NCI-H2227 (cell line): Measurements from ENCODE around the gene BEST2.
A peak's percentile ranks its signal among the peaks of the same experiment; 100 is the strongest.
"Not testable (repeated sequence)": the region's sequence is repeated elsewhere in the genome, so short reads cannot be mapped to it uniquely, and the experiment has no call there.

Experiments
- DNase-seq: peaks from one replicate; lab custom pipeline; 2025; ENCODE audit not compliant: unreplicated experiment; lab: John Stamatoyannopoulos, UW

Gene BEST2

DNA sequence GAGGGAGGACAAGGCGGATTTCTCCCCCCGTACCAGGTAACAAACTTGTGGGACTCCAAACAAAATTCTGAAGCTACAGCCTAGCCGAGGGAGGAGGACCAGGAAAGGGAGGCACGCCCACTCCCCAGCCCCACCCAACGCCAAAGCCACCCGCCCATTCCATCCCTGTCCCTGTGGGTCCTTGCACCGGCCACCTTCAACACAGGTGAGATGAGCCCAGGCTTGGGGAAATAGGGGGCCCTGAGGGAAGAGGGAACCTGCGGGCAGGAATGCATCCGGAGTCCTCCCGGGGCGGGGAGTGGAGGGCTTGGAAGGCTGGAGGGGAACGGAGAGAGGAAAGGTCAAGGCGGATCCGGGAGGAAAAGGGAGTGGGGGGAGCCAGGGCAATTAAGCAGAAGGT, at the start of gene BEST2:
Gene BEST2, plus strand, starts transcription at position 157 of the 400 bp plus-strand sequence. CDS start 802 bp downstream, outside the sequence.
- DNase-seq = no peak

DNA sequence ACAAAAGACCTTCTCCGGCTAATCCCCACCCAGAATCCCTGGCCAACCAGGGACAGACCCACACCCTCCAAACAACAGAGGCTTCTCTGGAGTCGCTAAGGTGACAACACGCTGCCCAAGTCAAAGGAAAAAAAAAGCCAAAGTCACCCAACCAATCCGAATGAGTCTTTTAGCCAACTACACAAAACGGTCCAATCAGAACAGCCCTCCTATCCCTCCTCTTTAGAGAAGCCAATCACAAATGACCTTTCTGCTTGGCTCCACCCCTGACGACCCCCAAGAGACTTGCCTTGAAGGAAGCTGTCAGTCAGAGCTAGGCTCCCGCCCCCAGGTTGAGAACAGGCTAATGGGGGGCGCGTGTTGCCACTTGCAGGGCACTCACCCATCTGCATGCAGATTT, 48.5 kb upstream of the BEST2 start:
- peak; percentile 62 for DNase-seq

- DNase-seq = no peak
Measured at GRCh38 chr19:12705169-12705568, 46.4 kb upstream of the BEST2 start.

DNA sequence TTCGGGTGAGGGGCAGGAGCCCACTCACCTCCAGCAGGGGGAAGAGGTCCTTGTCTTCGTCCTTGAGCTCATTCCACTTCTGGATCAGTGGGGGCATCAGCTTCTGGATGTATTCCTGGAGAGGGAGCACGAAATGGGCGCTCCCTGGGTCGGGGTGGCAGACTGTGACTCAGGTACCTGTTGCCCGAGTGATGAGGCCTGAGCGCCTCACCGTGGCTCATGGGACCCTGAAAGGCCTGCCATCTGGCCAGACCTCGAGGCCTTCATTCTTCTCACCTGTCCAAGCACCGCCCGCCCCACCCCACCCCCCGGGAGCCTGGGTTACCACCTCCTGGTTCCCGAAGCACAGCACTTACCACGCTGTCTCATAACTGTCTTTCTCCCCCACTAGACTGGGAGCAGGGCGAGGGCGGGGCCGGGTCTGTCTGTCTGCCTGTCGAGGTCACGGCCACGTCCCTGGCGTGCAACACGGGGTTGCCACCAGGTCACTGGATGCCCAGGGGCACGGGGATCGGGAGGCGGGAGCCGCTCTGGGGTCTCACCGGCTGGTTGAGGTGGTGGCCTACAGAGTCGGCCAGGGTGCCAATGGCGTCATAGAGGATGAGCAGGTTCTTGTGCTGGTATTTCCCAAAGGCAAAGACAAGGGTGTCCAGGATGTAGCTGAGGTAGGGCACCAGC, 45.8 kb upstream of the BEST2 start:
- no peak for DNase-seq

GRCh38 chr19:12706332-12706718, 45.3 kb upstream of the BEST2 start:
- DNase-seq = no peak

DNA sequence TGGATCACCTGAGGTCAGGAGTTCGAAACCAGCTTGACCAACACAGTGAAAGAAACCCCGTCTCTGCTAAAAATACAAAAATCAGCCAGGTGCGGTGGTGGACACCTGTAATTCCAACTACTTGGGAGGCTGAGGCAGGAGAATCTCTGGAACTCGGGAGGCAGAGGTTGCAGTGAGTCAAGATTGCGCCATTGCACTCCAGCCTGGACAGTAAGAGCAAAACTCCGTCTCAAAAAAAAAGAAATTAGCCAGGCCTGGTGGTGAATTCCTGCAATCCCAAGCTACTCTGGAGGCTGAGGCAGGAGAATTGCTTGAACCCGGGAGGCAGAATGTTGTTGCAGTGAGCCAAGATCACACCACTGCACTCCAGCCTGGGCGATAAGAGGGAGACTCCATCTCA, 43.0 kb upstream of the BEST2 start:
- DNase-seq = no peak

- no peak for DNase-seq
Measured at GRCh38 chr19:12711187-12711586, 40.4 kb upstream of the BEST2 start.

- DNase-seq = not testable (repeated sequence)
Measured at GRCh38 chr19:12712077-12712476, 39.5 kb upstream of the BEST2 start.

DNA sequence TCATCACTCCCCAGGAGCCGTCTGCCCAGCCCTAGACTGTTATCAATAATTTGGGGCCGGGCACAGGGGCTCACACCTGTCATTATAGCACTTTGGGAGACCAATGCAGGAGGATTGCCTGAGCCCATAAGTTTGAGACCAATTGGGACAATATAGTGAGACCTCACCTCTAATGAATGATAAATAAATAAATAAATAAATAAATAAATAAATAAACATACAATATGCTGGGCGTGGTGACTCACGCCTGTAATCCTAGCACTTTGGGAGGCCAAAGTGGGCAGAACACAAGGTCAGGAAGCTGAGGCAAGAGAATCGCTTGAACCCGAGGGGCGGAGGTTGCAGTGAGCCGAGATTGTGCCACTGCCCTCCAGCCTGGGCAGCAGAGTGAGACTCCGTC, 38.3 kb upstream of the BEST2 start:
- DNase-seq = not testable (repeated sequence)

DNA sequence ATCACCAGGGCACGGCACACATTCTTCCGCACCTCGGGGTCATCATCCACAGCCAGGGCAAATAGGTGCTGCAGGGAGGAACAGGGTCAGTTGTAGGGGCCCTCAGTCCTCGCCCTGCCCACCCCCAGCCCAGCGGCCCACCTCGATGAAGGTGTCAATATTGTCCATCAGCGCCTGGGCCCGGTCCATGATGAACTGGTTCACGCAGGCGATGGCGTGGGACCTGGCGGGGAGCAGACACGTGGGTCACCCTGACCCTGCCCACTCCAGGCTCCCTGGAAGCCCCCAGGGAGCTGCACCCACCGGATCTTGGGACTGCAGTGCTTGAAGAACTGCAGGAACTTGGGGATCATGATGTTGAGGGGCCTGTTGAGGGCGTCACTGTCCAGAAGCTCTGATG, 36.5 kb upstream of the BEST2 start:
- no peak for DNase-seq

DNA sequence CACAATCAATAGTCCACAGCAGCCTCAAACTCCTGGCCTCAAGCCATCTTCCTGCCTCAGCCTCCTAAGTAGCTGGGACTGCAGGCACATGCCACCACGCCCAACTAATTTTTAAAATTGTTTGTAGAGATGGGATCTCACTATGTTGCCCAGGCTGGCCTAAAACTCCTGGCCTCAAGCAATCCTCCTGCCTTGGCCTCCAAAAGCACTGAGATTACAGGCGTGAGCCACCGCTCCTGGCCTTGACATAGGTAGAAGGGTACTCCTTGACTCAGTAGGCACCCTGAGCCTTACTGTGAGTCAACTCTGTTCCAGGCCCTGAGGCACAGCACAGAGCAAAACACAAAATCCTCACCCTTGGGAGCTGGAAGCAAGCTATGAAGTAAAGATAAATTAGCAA, 35.7 kb upstream of the BEST2 start:
- no peak for DNase-seq

- no peak for DNase-seq
Measured at GRCh38 chr19:12720296-12720695, 31.3 kb upstream of the BEST2 start.

DNA sequence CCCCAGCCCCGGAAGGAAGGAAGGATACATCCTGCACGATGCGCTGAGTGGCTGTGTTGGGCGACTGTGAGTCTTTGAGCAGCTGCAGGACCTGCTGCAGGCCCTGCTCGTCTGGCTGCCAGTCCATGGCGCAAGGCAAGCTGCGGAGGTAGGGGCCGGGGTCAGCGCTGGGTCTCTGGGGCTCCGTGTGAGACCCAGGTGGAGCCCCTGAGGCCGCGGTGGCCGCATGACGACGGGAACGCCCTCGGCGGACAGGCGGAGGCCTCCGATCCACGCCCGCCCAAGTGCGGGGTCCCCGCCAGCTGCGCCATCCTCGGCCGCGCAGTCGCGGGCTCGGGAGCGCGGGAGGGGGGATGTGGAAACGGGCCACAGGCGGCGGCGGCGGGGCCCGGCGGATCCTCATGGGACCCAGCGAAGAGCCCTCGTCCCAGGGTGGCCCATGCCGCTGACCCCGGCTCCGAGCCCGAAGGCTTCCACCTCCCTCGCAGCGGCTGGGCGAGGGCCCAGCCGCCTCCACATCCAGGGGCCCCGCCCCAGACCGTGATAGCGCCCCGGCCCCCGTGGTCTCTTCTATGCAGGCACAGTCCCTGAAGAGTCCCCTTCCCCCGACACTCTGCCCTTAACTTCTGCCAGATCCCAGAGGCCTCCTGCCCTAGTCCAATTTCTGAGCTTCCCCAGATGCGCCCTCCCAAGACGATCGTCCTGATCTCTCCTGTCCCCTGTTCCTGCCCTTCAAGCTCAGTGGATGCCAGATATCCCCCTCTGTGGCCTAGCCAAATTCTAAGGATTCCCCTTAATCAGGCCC, 30.5 kb upstream of the BEST2 start:
- DNase-seq = peak; percentile 53

GRCh38 chr19:12721656-12722565, 29.7 kb upstream of the BEST2 start:
- peak; percentile 78 for DNase-seq

GRCh38 chr19:12722566-12723380, 28.8 kb upstream of the BEST2 start:
- peak; percentile 98 for DNase-seq

DNA sequence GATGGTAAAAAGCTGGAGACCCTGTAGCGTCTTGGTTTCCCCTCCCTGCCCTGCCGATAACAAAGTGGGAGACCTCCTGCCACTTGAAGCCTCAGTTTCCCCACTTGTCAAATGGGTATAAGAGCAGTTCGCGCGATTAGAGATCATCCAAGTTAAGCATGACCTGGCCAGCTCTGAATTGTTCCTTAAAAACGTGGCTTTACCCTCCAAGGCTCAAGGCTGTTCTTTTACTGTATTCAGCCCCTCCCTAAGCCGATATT, 28.3 kb upstream of the BEST2 start:
- no peak for DNase-seq

- peak; percentile 68 for DNase-seq
Measured at GRCh38 chr19:12723641-12724426, 27.8 kb upstream of the BEST2 start, which contains the start of gene TNPO2. Gene TNPO2, minus strand, starts transcription at chr19:12723932. Its CDS starts 2,955 bp downstream, at chr19:12720977.

- not testable (repeated sequence) for DNase-seq
Measured at GRCh38 chr19:12725612-12726011, 26.0 kb upstream of the BEST2 start.

- DNase-seq = no peak
Measured at GRCh38 chr19:12726988-12727316, 24.6 kb upstream of the BEST2 start.
